PC-9 (cell line): ENCODE measurements around the gene SLC24A2.

ENCODE experiments used
- EZH2 ChIP-seq: fragments of 200-600 bp; sonication (generic); IDR thresholded peaks from 2 replicates; pipeline ENCODE4 v1.8.0; 2017; ENCODE audit warnings: antibody characterized with exemption, low read depth
- TF ChIP-seq, protein P1 (sequence below): fragments of 200-600 bp; sonication (generic); conservative IDR thresholded peaks from 2 replicates; pipeline ENCODE4 v1.6.1; 2017; ENCODE audit warnings: mixed run types, antibody characterized with exemption, mild to moderate bottlenecking, moderate library complexity

DNA sequence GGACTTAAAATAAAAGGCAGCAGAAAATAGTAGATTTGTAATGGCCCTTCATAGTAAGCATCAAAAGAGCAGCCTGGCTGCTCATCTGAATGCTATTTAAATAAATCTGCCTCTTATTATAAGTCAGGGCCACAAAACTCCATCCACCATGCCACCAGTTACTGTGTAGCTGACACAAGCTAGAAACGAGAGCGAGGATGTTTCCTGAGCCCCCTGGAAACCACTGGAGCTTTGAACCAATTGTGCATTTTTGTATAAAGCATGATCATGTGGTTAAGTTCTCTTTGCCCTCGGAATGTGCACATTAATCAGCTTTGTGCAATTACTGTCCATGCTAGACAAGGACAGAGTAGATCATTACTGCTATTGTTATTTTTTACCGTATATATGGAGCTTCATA lies 17.4 kb downstream of the SLC24A2 start:
- TF ChIP-seq, protein P1, sequence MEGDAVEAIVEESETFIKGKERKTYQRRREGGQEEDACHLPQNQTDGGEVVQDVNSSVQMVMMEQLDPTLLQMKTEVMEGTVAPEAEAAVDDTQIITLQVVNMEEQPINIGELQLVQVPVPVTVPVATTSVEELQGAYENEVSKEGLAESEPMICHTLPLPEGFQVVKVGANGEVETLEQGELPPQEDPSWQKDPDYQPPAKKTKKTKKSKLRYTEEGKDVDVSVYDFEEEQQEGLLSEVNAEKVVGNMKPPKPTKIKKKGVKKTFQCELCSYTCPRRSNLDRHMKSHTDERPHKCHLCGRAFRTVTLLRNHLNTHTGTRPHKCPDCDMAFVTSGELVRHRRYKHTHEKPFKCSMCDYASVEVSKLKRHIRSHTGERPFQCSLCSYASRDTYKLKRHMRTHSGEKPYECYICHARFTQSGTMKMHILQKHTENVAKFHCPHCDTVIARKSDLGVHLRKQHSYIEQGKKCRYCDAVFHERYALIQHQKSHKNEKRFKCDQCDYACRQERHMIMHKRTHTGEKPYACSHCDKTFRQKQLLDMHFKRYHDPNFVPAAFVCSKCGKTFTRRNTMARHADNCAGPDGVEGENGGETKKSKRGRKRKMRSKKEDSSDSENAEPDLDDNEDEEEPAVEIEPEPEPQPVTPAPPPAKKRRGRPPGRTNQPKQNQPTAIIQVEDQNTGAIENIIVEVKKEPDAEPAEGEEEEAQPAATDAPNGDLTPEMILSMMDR: no peak
- TF ChIP-seq EZH2: no peak
